GM19025 (cell line): ENCODE measurements around the gene MPI.
"Not testable (repeated sequence)": the region's sequence is repeated elsewhere in the genome, so short reads cannot be mapped to it uniquely, and the experiment has no call there.

Source experiments
- ATAC-seq: cut with Tn5 transposase; IDR thresholded peaks from one replicate; pipeline ENCODE4 v1.9.1; 2021; ENCODE audit warnings: mild to moderate bottlenecking, low read depth, moderate library complexity; ENCODE audit not compliant: unreplicated experiment

The MPI gene

GRCh38 chr15:74889390-74889882 is 406 bp upstream of the MPI start:
- ATAC-seq = peak; percentile 19

GRCh38 chr15:74890665-74890960 is 771 bp downstream of the MPI start:
- no peak for ATAC-seq

- no peak for ATAC-seq
Measured at GRCh38 chr15:74891469-74891868, 1.6 kb downstream of the MPI start.

- ATAC-seq = no peak
Measured at GRCh38 chr15:74892313-74892712, 2.5 kb downstream of the MPI start.

- no peak for ATAC-seq
Measured at GRCh38 chr15:74892931-74893330, 3.1 kb downstream of the MPI start.

DNA sequence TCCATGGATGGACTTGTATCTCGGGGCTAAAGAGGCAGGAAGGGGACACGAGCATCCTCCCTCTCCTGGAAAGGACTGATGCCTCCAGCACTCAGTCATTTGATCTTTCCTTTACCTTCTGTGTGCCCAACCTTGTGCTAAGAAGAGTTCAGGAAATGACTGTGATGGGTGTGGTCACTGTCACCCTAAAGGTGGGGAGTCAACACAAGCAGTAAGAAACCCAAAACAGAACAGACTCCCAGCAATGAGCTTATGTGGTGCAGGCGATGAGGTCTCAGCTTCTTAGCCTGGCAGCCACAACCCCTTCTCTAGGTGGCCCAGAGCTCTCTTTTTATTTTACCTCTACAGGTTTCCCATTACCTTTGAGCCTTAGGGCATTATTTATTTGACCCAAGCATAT is 3.8 kb downstream of the MPI start:
- ATAC-seq = no peak

- ATAC-seq = not testable (repeated sequence)
Measured at GRCh38 chr15:74894383-74894782, 4.5 kb downstream of the MPI start.

DNA sequence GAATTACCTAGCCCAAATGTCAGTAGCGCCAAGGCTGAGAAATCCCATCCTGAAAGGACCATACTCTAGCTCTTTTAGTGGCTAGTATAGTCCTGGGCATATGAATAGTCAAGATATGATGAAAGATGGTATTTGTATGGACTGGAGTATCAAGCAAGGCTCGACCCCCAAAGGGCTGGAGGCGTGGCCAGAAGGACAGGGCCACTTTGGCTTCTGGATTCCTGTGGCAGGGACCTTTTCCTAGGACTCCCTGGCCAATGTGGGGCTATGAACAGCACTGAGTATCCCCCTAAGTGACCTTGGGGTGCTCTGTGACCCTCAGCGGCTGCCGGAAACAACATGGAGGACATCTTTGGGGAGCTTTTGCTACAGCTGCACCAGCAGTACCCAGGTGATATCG is 6.0 kb downstream of the MPI start:
- ATAC-seq = no peak

DNA sequence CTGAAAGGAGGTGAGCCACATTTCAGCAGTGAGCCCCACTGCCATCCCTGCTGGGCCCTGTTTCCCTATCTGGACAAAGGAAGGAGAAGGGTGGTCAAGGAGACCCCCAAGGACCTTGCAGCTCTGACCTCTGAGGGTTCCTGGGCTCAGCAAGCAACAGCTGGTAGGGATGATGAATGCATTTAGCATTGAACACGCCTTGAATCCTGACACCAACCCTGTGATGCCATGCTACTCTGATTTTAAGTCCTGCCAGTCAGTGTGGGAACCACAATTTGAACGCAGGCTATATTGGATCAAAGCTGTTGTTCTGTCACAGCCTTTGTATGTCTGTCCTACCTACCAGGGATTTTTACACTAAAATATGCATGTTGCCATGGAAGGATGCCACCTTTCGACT is 6.5 kb downstream of the MPI start:
- no peak for ATAC-seq

- ATAC-seq = no peak
Measured at GRCh38 chr15:74897300-74897701, 7.5 kb downstream of the MPI start.

DNA sequence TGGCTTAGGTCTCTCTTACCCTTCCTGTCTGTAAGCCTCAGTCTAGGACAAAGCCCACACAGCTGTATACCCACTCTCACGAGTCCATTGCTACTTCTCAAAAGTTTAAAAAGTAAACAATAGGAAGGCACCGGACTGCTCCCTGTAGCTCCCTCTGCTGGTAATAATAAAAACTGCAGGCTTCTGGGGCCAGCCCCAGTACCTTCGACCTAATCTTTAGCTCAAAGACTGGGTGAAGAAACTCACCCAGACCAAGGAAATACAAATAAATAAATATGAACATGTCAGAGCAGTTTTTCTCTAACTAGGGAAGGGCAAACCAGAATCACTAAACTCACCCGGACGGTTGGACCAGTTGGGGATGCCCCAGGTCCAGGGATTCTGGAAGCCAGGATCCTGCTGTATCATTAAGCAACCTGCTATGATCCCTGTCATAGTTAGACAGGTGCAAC is 11.8 kb downstream of the MPI start:
- ATAC-seq = no peak

- no peak for ATAC-seq
Measured at GRCh38 chr15:74902295-74903075, 12.6 kb downstream of the MPI start.

GRCh38 chr15:74903676-74904075 is 13.8 kb downstream of the MPI start:
- ATAC-seq = no peak

GRCh38 chr15:74904190-74904805 is 14.5 kb downstream of the MPI start:
- no peak for ATAC-seq

- ATAC-seq = peak; percentile 7
Measured at GRCh38 chr15:74906067-74906449, 16.2 kb downstream of the MPI start.

- peak; percentile 88 for ATAC-seq
Measured at GRCh38 chr15:74906450-74907162, 16.8 kb downstream of the MPI start, which contains the start of gene FAM219B. FAM219B (minus strand) TSS chr15:74906851; CDS start chr15:74906800, 51 bp downstream.

GRCh38 chr15:74907163-74907870 is 17.5 kb downstream of the MPI start:
- no peak for ATAC-seq

DNA sequence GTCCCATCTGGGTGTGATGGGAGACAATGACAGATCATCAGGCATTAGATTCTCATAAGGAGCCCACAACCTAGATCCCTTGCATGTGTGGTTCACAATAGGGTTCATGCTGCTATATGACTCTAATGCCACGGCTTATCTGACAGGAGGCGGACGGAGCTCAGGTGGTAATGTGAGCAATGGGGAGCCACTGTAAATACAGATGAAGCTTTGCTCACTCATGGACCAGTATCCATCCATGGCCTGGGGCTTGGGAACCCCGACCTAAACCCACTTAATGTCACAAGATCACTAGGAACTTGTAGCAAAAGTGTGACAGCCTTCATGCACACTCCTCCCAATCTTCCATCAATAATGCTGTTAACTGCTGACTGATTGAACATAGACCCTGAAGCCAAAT is 18.8 kb downstream of the MPI start:
- ATAC-seq = no peak

GRCh38 chr15:74913041-74913440 is 23.2 kb downstream of the MPI start:
- no peak for ATAC-seq

DNA sequence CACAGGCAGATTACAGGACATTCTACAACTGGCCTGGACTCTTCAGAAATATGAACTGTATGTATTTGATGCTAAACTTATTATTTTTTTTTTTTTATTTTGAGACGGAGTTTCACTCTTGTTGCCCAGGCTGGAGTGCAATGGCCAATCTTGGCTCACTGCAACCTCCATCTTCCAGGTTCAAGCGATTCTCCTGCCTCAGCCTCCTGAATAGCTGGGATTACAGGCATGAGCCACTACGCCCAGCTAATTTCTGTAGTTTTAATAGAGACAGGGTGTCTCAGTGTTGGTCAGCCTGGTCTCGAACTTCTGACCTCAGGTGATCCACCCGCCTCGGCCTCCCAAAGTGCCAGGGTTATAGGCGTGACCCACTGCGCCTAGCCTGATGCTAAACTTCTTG is 24.0 kb downstream of the MPI start:
- not testable (repeated sequence) for ATAC-seq

GRCh38 chr15:74917676-74918075 is 27.8 kb downstream of the MPI start:
- no peak for ATAC-seq
